IMR-90 (cell line): Measurements from ENCODE around the gene RPL35. TPM values are rescaled to one million over a fixed set of nuclear protein-coding genes. Genes with fewer than 3 reads are reported as not detected.

Experiments
- ATAC-seq: fragments of 200-7000 bp; cut with Tn5 transposase; 2 replicates; pipeline ENCODE4 v1.9.1; 2020; ENCODE audit warnings: low read depth, mild to moderate bottlenecking, moderate library complexity
- BruUV-seq: library from RNA; stranded (reverse); fragments of 400-500 nt; replicated peaks from 2 replicates; lab custom pipeline; 2021; lab: Mats Ljungman, UMichigan
- CTCF ChIA-PET: fragments of 300-600 bp; formaldehyde crosslinking; extraction: SDS; loops from one replicate; lab custom pipeline; 2021; ENCODE audit warnings: antibody characterized with exemption; lab: Yijun Ruan, JAX
- POLR2A ChIA-PET: fragments of 300-600 bp; sonication (Branson Sonifier 250); formaldehyde crosslinking; loops from one replicate; lab custom pipeline; 2022; ENCODE audit warnings: antibody characterized with exemption; ENCODE audit not compliant: unreplicated experiment; lab: Charles Lee
- DNase-seq: peaks from one replicate; pipeline ENCODE4 v3.0.0; 2013
- H2AFZ ChIP-seq: replicated peaks from 2 replicates; pipeline ENCODE3; 2013; ENCODE audit warnings: low read length, mild to moderate bottlenecking; ENCODE audit not compliant: poor library complexity
- H2AK5ac ChIP-seq: 2 replicates; pipeline ENCODE4 v1.6.1; 2013; ENCODE audit warnings: low read depth, low read length, inconsistent platforms
- H2AK9ac ChIP-seq: replicated peaks from 2 replicates; pipeline ENCODE3; 2013; ENCODE audit warnings: mild to moderate bottlenecking, low read depth, low read length, moderate library complexity; ENCODE audit not compliant: poor library complexity
- H2BK120ac ChIP-seq: 2 replicates; pipeline ENCODE4 v1.6.1; 2013; ENCODE audit warnings: low read depth, low read length, inconsistent platforms
- H2BK15ac ChIP-seq: 3 replicates; pipeline ENCODE4 v1.6.1; 2013; ENCODE audit warnings: low read depth, low read length, inconsistent platforms
- H2BK20ac ChIP-seq: 2 replicates; pipeline ENCODE4 v1.6.1; 2013; ENCODE audit warnings: low read depth, mild to moderate bottlenecking, inconsistent platforms, low read length, moderate library complexity
- H2BK5ac ChIP-seq: 2 replicates; pipeline ENCODE4 v1.6.1; 2013; ENCODE audit warnings: mild to moderate bottlenecking, low read depth, low read length, inconsistent platforms; ENCODE audit not compliant: poor library complexity, severe bottlenecking
- H3K14ac ChIP-seq: replicated peaks from 2 replicates; pipeline ENCODE4 v1.6.1; 2013; ENCODE audit warnings: low read depth, low read length, inconsistent platforms
- H3K18ac ChIP-seq: 2 replicates; pipeline ENCODE4 v1.6.1; 2013; ENCODE audit warnings: low read depth, low read length, control low read depth
- H3K23ac ChIP-seq: 2 replicates; pipeline ENCODE4 v1.6.1; 2013; ENCODE audit warnings: low read depth, low read length, inconsistent platforms
- H3K27ac ChIP-seq: 2 replicates; pipeline ENCODE4 v1.5.1; 2013; ENCODE audit warnings: mild to moderate bottlenecking, control low read depth, low read length; ENCODE audit not compliant: insufficient read depth
- H3K27me3 ChIP-seq: 2 replicates; pipeline ENCODE4 v1.6.1; 2013; ENCODE audit warnings: low read length; ENCODE audit not compliant: control insufficient read depth, insufficient read depth
- H3K36me3 ChIP-seq: 2 replicates; pipeline ENCODE4 v1.6.1; 2013; ENCODE audit warnings: low read length, mixed read lengths; ENCODE audit not compliant: control insufficient read depth, insufficient read depth
- H3K4ac ChIP-seq: 2 replicates; pipeline ENCODE4 v1.6.1; 2013; ENCODE audit warnings: low read depth, low read length, inconsistent platforms
- H3K4me1 ChIP-seq: 2 replicates; pipeline ENCODE4 v1.6.1; 2013; ENCODE audit warnings: low read length, mixed read lengths; ENCODE audit not compliant: control insufficient read depth, insufficient read depth
- H3K4me2 ChIP-seq: 2 replicates; pipeline ENCODE4 v1.6.1; 2013; ENCODE audit warnings: low read depth, mild to moderate bottlenecking, control low read depth, low read length, moderate library complexity
- H3K4me3 ChIP-seq: 2 replicates; pipeline ENCODE4 v1.5.1; 2013; ENCODE audit warnings: low read depth, mild to moderate bottlenecking, control low read depth, low read length, moderate library complexity; ENCODE audit not compliant: insufficient read depth
- H3K56ac ChIP-seq: 2 replicates; pipeline ENCODE4 v1.6.1; 2013; ENCODE audit warnings: low read length, inconsistent platforms; ENCODE audit not compliant: insufficient read depth; ENCODE audit errors: extremely low read depth
- H3K79me1 ChIP-seq, 2 experiments: 2 replicates each; pipeline ENCODE4 v1.6.1; 2013; ENCODE audit warnings: low read length in 2 of 2, inconsistent platforms in 1 of 2, low read depth in 1 of 2
- H3K9ac ChIP-seq: 2 replicates; pipeline ENCODE4 v1.6.1; 2013; ENCODE audit warnings: low read depth, low read length, control low read depth
- H3K9me1 ChIP-seq: 2 replicates; pipeline ENCODE4 v1.6.1; 2013; ENCODE audit warnings: low read length, inconsistent platforms; ENCODE audit not compliant: insufficient read depth
- H3K9me3 ChIP-seq: 2 replicates; pipeline ENCODE4 v1.6.1; 2013; ENCODE audit warnings: low read length; ENCODE audit not compliant: control insufficient read depth, insufficient read depth
- H4K20me1 ChIP-seq: 2 replicates; pipeline ENCODE4 v1.6.1; 2013; ENCODE audit warnings: low read length, inconsistent platforms; ENCODE audit not compliant: insufficient read depth
- H4K5ac ChIP-seq: 2 replicates; pipeline ENCODE4 v1.6.1; 2013; ENCODE audit warnings: mild to moderate bottlenecking, low read depth, low read length, control low read depth
- H4K8ac ChIP-seq, 2 experiments: 2 replicates each; pipeline ENCODE4 v1.6.1; 2013; ENCODE audit warnings: low read depth in 2 of 2, low read length in 2 of 2, control low read depth in 1 of 2, inconsistent platforms in 1 of 2
- H4K91ac ChIP-seq: 2 replicates; pipeline ENCODE4 v1.6.1; 2013; ENCODE audit warnings: low read depth, low read length, inconsistent platforms; ENCODE audit not compliant: insufficient read depth
- CHD1 ChIP-seq: IDR thresholded peaks from 2 replicates; pipeline ENCODE4 v1.6.1; 2012; ENCODE audit warnings: low read depth, low read length, improper control_type of control experiment
- FOS ChIP-seq: fragments of 150-350 bp; IDR thresholded peaks from 2 replicates; pipeline ENCODE4 v1.6.1; 2016; ENCODE audit warnings: low read depth, low read length
- MAFK ChIP-seq: IDR thresholded peaks from 2 replicates; pipeline ENCODE4 v1.6.1; 2012; ENCODE audit warnings: low read depth, low read length, improper control_type of control experiment
- MAZ ChIP-seq: IDR thresholded peaks from 2 replicates; pipeline ENCODE4 v1.6.1; 2012; ENCODE audit warnings: low read depth, mild to moderate bottlenecking, low read length, improper control_type of control experiment, moderate library complexity, borderline replicate concordance
- MXI1 ChIP-seq: IDR thresholded peaks from 2 replicates; pipeline ENCODE4 v1.6.1; 2012; ENCODE audit warnings: low read depth, mild to moderate bottlenecking, low read length, moderate library complexity, borderline replicate concordance
- POLR2A ChIP-seq: IDR thresholded peaks from 2 replicates; pipeline ENCODE4 v1.6.1; 2012; ENCODE audit warnings: mild to moderate bottlenecking, low read depth, low read length
- WGBS, 2 experiments: methylation state at CpG; one replicate each; pipeline versions ENCODE4 v1.1.5 to v1.1.7; 2013; ENCODE audit warnings: missing lambda C conversion rate in 2 of 2; ENCODE audit not compliant: insufficient read length in 1 of 2; ENCODE audit errors: extremely low coverage in 2 of 2; 5-methylcytosine and 5-hydroxymethylcytosine counted together
- dilution Hi-C: fragments of 300-500 bp; cut with HindIII; formaldehyde crosslinking; loops from one replicate; pipeline ENCODE4 v1.14.3; 2018; ENCODE audit warnings: low sequenced_read_pairs; ENCODE audit not compliant: unreplicated experiment
- in situ Hi-C: fragments of 300-500 bp; cut with MboI; formaldehyde crosslinking; loops from 3 replicates; pipeline ENCODE4 v1.14.3; 2019; ENCODE audit warnings: low sequenced_read_pairs, inconsistent platforms, mixed read lengths
- intact Hi-C: fragments of 100-400 bp; cut with micrococcal nuclease; formaldehyde crosslinking; loops from 2 replicates; pipeline ENCODE4 v1.10.0; 2022
- polyA plus RNA-seq, 3 experiments: library from polyadenylated mRNA; depleted of rRNA; stranded (reverse); fragments of >200 nt; gene quantifications; 2 replicates each; pipeline ENCODE4 v1.2.3, GENCODE V29; 2012; ENCODE audit warnings: low replicate concordance in 1 of 3
- total RNA-seq: library from RNA; depleted of rRNA; stranded (reverse); fragments of >200 nt; gene quantifications from 2 replicates; pipeline ENCODE4 v1.2.3, GENCODE V29; 2012
- TF ChIP-seq, protein P1 (sequence below): fragments of 150-350 bp; IDR thresholded peaks from 2 replicates; pipeline ENCODE4 v1.6.1; 2017; ENCODE audit warnings: mild to moderate bottlenecking, antibody characterized with exemption, low read length, low read depth

RPL35 gene
- total and polyA plus RNA-seq, 2 of the 4 experiments (the other 2 are of a cell fraction): 881 to 1,650 TPM

DNA sequence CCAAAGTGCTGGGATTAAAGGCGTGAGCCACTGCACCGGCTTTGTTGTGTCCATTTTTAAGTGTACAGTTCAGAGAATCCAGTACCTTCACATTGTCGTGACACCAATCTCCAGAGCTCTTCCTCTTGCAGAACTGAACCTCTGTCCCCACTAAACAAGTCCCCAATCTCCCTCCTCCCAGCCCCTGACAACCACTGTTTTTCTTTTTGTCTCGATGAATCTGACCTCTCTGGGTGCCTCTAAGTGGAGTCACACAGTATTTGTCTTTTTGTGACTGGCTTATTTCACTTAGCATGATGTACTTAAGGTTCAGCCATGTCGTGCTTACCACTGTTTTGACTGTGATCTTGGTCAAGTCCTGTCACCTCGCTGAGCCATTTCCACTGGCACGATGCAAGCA lies 6.9 kb downstream of the RPL35 start:
- no peak overlapping the region for H3K4ac ChIP-seq
- H3K56ac ChIP-seq: no peak overlapping the region
- DNase-seq (no peak), ATAC-seq (no peak)
- CTCF ChIA-PET: interaction anchor here (0.6 to 5.7 kb wide), 3 partner anchors 41 to 468 kb away, joined by 3 to 165 read pairs (median 3); partner anchors contain the start of genes NR6A1 and OLFML2A
- TF ChIP-seq, protein P1, sequence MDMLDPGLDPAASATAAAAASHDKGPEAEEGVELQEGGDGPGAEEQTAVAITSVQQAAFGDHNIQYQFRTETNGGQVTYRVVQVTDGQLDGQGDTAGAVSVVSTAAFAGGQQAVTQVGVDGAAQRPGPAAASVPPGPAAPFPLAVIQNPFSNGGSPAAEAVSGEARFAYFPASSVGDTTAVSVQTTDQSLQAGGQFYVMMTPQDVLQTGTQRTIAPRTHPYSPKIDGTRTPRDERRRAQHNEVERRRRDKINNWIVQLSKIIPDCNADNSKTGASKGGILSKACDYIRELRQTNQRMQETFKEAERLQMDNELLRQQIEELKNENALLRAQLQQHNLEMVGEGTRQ: no peak
- TF ChIP-seq MAZ (no peak), CHD1 (no peak), MAFK (no peak), MXI1 (no peak), FOS (no peak), POLR2A (no peak)
- H2AFZ ChIP-seq: no peak overlapping the region
- no TSS peak for BruUV-seq
- dilution Hi-C loops: no loop called here
- H2AK9ac ChIP-seq: no peak overlapping the region
- no peak overlapping the region for H3K27ac ChIP-seq
- H2BK15ac ChIP-seq: no peak overlapping the region
- no peak overlapping the region for H2AK5ac ChIP-seq
- POLR2A ChIA-PET: no interaction called here
- no peaks in the 10 kb centered on the region for H3K27me3 ChIP-seq
- H3K9ac ChIP-seq: no peak overlapping the region
- no peak overlapping the region for H3K4me2 ChIP-seq
- peaks cover 42% of the 10 kb centered on the region for H4K20me1 ChIP-seq
- peaks cover 35% of the 10 kb centered on the region for H3K36me3 ChIP-seq
- in situ Hi-C loops: loop anchor here (5.0 kb wide), 1 partner anchor 83 kb away; the partner anchor contains the start of gene NR6A1
- H3K4me3 ChIP-seq: no peak overlapping the region
- intact Hi-C loops: loop anchor here (5.0 to 10.0 kb wide), 2 partner anchors 143 to 240 kb away; no protein-coding TSS in a partner anchor
- H4K5ac ChIP-seq: no peak overlapping the region
- H3K9me3 ChIP-seq: no peaks in the 10 kb centered on the region
- no peak overlapping the region for H4K91ac ChIP-seq
- no peak overlapping the region for H2BK5ac ChIP-seq
- H2BK120ac ChIP-seq: no peak overlapping the region
- H3K18ac ChIP-seq: no peak overlapping the region
- peaks cover 3% of the 10 kb centered on the region; the same call in 1 of the 2 replicates for H3K9me1 ChIP-seq
- whole genome bisulfite sequencing, 2 experiments: 84% methylated on average over 3 of the region's 7 CpGs; no CpG with 5 or more reads in 1 of the 2 experiments
- 0 out of 2 replicates have a peak overlapping the region, but pooled peaks have one; percentile 78 for H3K23ac ChIP-seq
- H2BK20ac ChIP-seq: no peak overlapping the region
- H4K8ac ChIP-seq: no peak overlapping the region
- no peaks in the 10 kb centered on the region for H3K4me1 ChIP-seq
- peaks cover 9 to 25% of the 10 kb centered on the region in 2 experiments for H3K79me1 ChIP-seq
- no peak overlapping the region for H3K14ac ChIP-seq
